B cell (primary cell): ENCODE results near the gene CHD9NB. TPM values are rescaled to one million over a fixed set of nuclear protein-coding genes. Genes with fewer than 3 reads are reported as not detected.

ENCODE experiments used
- ATAC-seq: fragments of 200-7000 bp; cut with Tn5 transposase; one replicate; pipeline ENCODE4 v1.10.0; 2021; ENCODE audit warnings: low read depth, mild to moderate bottlenecking, moderate number of reproducible peaks, moderate library complexity
- CTCF ChIA-PET: fragments of 350-600 bp; sonication (Branson Sonifier 250); formaldehyde crosslinking; loops from one replicate; lab custom pipeline; 2021; ENCODE audit warnings: antibody characterized with exemption, inconsistent platforms; lab: Charles Lee
- POLR2A ChIA-PET: fragments of 350-600 bp; sonication (Branson Sonifier 250); formaldehyde crosslinking; loops from one replicate; lab custom pipeline; 2021; ENCODE audit warnings: antibody characterized with exemption; lab: Charles Lee
- DNase-seq: peaks from one replicate; pipeline ENCODE4 v3.0.0; 2013
- H2AFZ ChIP-seq: 2 replicates; pipeline ENCODE4 v1.6.1; 2012; ENCODE audit warnings: mild to moderate bottlenecking, low read depth, low read length; ENCODE audit not compliant: insufficient read depth, poor library complexity, severe bottlenecking
- H3K27ac ChIP-seq, 2 donors: 1 replicate in 1 of 2; 2 replicates in 1 of 2; pipeline ENCODE4 v1.5.1; 2012 to 2013; ENCODE audit warnings: low read length in 2 of 2, mild to moderate bottlenecking in 2 of 2, moderate library complexity in 1 of 2
- H3K27me3 ChIP-seq, 4 experiments: fragments of 200-600 bp in 1 of 4; sonication (generic) in 1 of 4; replicated peaks in 1 of 4; 1 replicate in 2 of 4; 2 replicates in 2 of 4; pipeline versions ENCODE4 v1.6.1 to v1.7.0; 2013 to 2016; ENCODE audit warnings: low read length in 3 of 4, mild to moderate bottlenecking in 2 of 4, mixed read lengths in 1 of 4, moderate library complexity in 1 of 4; ENCODE audit not compliant: insufficient read depth in 4 of 4, control insufficient read depth in 3 of 4; ENCODE audit errors: control extremely low read depth in 1 of 4
- H3K36me3 ChIP-seq, 2 experiments: replicated peaks in 1 of 2; 1 replicate in 1 of 2; 2 replicates in 1 of 2; pipeline versions ENCODE4 v1.6.1 to v1.7.1; 2013; ENCODE audit warnings: low read length in 1 of 2; ENCODE audit not compliant: insufficient read depth in 2 of 2, control insufficient read depth in 1 of 2; ENCODE audit errors: control extremely low read depth in 1 of 2, extremely low read depth in 1 of 2
- H3K4me1 ChIP-seq, 2 donors: fragments of 200-600 bp in 1 of 2; sonication (generic) in 1 of 2; 1 replicate in 1 of 2; 2 replicates in 1 of 2; pipeline versions ENCODE4 v1.5.1 to v1.6.1; 2013 to 2017; ENCODE audit warnings: low read length in 2 of 2; ENCODE audit not compliant: control insufficient read depth in 2 of 2, insufficient read depth in 2 of 2
- H3K4me2 ChIP-seq: replicated peaks from 2 replicates; pipeline ENCODE3; 2012; ENCODE audit warnings: mild to moderate bottlenecking, low read depth, low read length; ENCODE audit not compliant: poor library complexity, severe bottlenecking
- H3K4me3 ChIP-seq, 5 experiments: fragments of 200-600 bp in 1 of 5; sonication (generic) in 1 of 5; 1 replicate in 3 of 5; 2 replicates in 2 of 5; pipeline versions ENCODE4 v1.5.1 to v1.7.0; 2011 to 2016; ENCODE audit warnings: low read length in 4 of 5, mild to moderate bottlenecking in 4 of 5, low read depth in 2 of 5, control low read depth in 1 of 5, moderate library complexity in 1 of 5; ENCODE audit not compliant: insufficient read depth in 1 of 5; ENCODE audit errors: control extremely low read depth in 1 of 5, extremely low read depth in 1 of 5
- H3K79me2 ChIP-seq: fragments of 200-600 bp; sonication (generic); one replicate; pipeline ENCODE4 v1.6.0; 2016; ENCODE audit warnings: low read length; ENCODE audit not compliant: control insufficient read depth, insufficient read depth
- H3K9ac ChIP-seq: fragments of 200-600 bp; sonication (generic); 2 replicates; pipeline ENCODE4 v1.6.1; 2017; ENCODE audit warnings: mild to moderate bottlenecking, low read length, moderate library complexity
- H3K9me3 ChIP-seq, 3 donors: one replicate each; pipeline versions ENCODE4 v1.6.1 to v1.7.1; 2013; ENCODE audit warnings: low read length in 2 of 3; ENCODE audit not compliant: control insufficient read depth in 2 of 3, insufficient read depth in 1 of 3; ENCODE audit errors: control extremely low read depth in 1 of 3
- H4K20me1 ChIP-seq: 2 replicates; pipeline ENCODE4 v1.6.0; 2012; ENCODE audit warnings: mild to moderate bottlenecking, low read length; ENCODE audit not compliant: insufficient read depth, control insufficient read depth, poor library complexity, severe bottlenecking
- H3K27ac Mint-ChIP-seq: one replicate; pipeline ENCODE4 v1.8.0; 2021; ENCODE audit warnings: mixed read lengths
- H3K27me3 Mint-ChIP-seq: one replicate; pipeline ENCODE4 v1.8.0; 2021; ENCODE audit warnings: mixed read lengths
- H3K4me1 Mint-ChIP-seq: one replicate; pipeline ENCODE4 v1.8.0; 2021; ENCODE audit warnings: mixed read lengths
- H3K4me3 Mint-ChIP-seq: one replicate; pipeline ENCODE4 v1.8.0; 2021; ENCODE audit warnings: mixed read lengths
- H3K9me3 Mint-ChIP-seq: one replicate; pipeline ENCODE4 v1.8.0; 2022; ENCODE audit warnings: mixed read lengths; ENCODE audit not compliant: insufficient read depth
- CTCF ChIP-seq: fragments of 200-600 bp; IDR thresholded peaks from one replicate; pipeline ENCODE4 v1.8.0; 2022; ENCODE audit warnings: antibody characterized with exemption, mild to moderate bottlenecking
- EZH2 ChIP-seq: IDR thresholded peaks from 2 replicates; pipeline ENCODE4 v1.6.1; 2012; ENCODE audit warnings: borderline replicate concordance, low read depth, mild to moderate bottlenecking, moderate library complexity, low read length; ENCODE audit not compliant: insufficient read depth, poor library complexity, severe bottlenecking
- WGBS: methylation state at CpG from one replicate; pipeline ENCODE4 v1.1.5; 2013; ENCODE audit warnings: missing lambda C conversion rate; ENCODE audit not compliant: insufficient coverage; 5-methylcytosine and 5-hydroxymethylcytosine counted together
- intact Hi-C: fragments of 100-400 bp; cut with micrococcal nuclease; formaldehyde crosslinking; loops from one replicate; pipeline ENCODE4 v1.10.0; 2022
- polyA plus RNA-seq: library from polyadenylated mRNA; depleted of rRNA; stranded (reverse); fragments of >200 nt; gene quantifications from 2 replicates; pipeline ENCODE4 v1.2.3, GENCODE V29; 2012
- total RNA-seq, 2 donors: library from RNA; stranded (reverse); fragments of 120-200 nt in 1 of 2; gene quantifications; 1 replicate in 1 of 2; 2 replicates in 1 of 2; pipeline versions ENCODE4 v1.2.3 to v1.2.4, GENCODE V29; 2013 to 2022

CHD9NB gene
- total and polyA plus RNA-seq, 2 donors (not counting 1 experiment from before 2014, with no cell fraction given), result not detected

GRCh38 chr16:53029971-53030370 lies 22.7 kb downstream of the CHD9NB start:
- intact Hi-C loops, result no loop called here
- no peak for ATAC-seq
- 100% methylated on average over 2 of the region's 3 CpGs for WGBS

GRCh38 chr16:53024045-53024444 lies 28.7 kb downstream of the CHD9NB start:
- Histone ChIP-seq H3K27ac (no peak overlapping the region), H3K4me2 (no peak overlapping the region), H2AFZ (no peak overlapping the region), H3K79me2 (no peaks in the 10 kb centered on the region), H3K9ac (no peak overlapping the region), H3K4me1 (no peaks in the 10 kb centered on the region), H3K9me3 (no peaks in the 10 kb centered on the region), H3K36me3 (no peaks in the 10 kb centered on the region), H4K20me1 (no peaks in the 10 kb centered on the region), H3K4me3 (no peak overlapping the region), H3K27me3 (no peaks in the 10 kb centered on the region)
- WGBS, result 98% methylated on average over 4 of the region's 4 CpGs
- ChIA-PET POLR2A (no interaction called here), CTCF (interaction anchor here (0.6 kb wide), 1 partner anchor 270 kb away, joined by 3 read pairs; no protein-coding TSS in a partner anchor)
- TF ChIP-seq EZH2, result no peak
- TF ChIP-seq CTCF, result no peak
- H3K4me3 Mint-ChIP-seq, result no peak overlapping the region
- no peaks in the 10 kb centered on the region for H3K9me3 Mint-ChIP-seq
- ATAC-seq (no peak), DNase-seq (no peak)
- H3K27me3 Mint-ChIP-seq, result peaks cover 11% of the 10 kb centered on the region
- H3K4me1 Mint-ChIP-seq, result no peaks in the 10 kb centered on the region
- H3K27ac Mint-ChIP-seq, result no peak overlapping the region
- intact Hi-C loops, result loop anchor here (5.0 kb wide), 1 partner anchor 832 kb away; no protein-coding TSS in a partner anchor

More at GRCh38 chr16:53029971-53030370, 22.7 kb downstream of the CHD9NB start:
- Histone ChIP-seq H3K9ac (no peak overlapping the region), H4K20me1 (no peaks in the 10 kb centered on the region), H3K27ac (no peak overlapping the region), H3K79me2 (no peaks in the 10 kb centered on the region), H3K4me1 (no peaks in the 10 kb centered on the region), H3K27me3 (peaks cover 0 to 4% (median 0%) of the 10 kb centered on the region in 4 experiments), H3K4me3 (no peak overlapping the region), H3K4me2 (no peak overlapping the region), H2AFZ (no peak overlapping the region), H3K36me3 (no peaks in the 10 kb centered on the region), H3K9me3 (peaks cover 0 to 2% (median 0%) of the 10 kb centered on the region in 3 donors)
- TF ChIP-seq CTCF, result no peak
- TF ChIP-seq EZH2, result no peak
- no peaks in the 10 kb centered on the region for H3K9me3 Mint-ChIP-seq
- no peak overlapping the region for H3K4me3 Mint-ChIP-seq
- H3K27ac Mint-ChIP-seq, result no peak overlapping the region
- ChIA-PET POLR2A (no interaction called here), CTCF (no interaction called here)
- DNase-seq, result no peak
- H3K27me3 Mint-ChIP-seq, result peaks cover 29% of the 10 kb centered on the region
- H3K4me1 Mint-ChIP-seq, result no peaks in the 10 kb centered on the region
